Mesodermal cell (in vitro differentiated cells): ENCODE data around the gene TPST1.
"Not testable (repeated sequence)": the region's sequence is repeated elsewhere in the genome, so short reads cannot be mapped to it uniquely, and the experiment has no call there.

Experiments used
- H3K27ac ChIP-seq: 2 replicates; pipeline ENCODE4 v1.7.0; 2013; ENCODE audit warnings: mild to moderate bottlenecking, low read depth, low read length, moderate library complexity; ENCODE audit not compliant: severe bottlenecking
- H3K36me3 ChIP-seq: 2 replicates; pipeline ENCODE4 v1.7.1; 2013; ENCODE audit warnings: mild to moderate bottlenecking, low read length, moderate library complexity; ENCODE audit not compliant: control insufficient read depth, insufficient read depth
- H3K4me1 ChIP-seq: one replicate; pipeline ENCODE4 v1.7.1; 2013; ENCODE audit warnings: mild to moderate bottlenecking, low read length; ENCODE audit not compliant: insufficient read depth, control insufficient read depth, poor library complexity, severe bottlenecking
- H3K4me3 ChIP-seq: 2 replicates; pipeline ENCODE4 v1.7.0; 2013; ENCODE audit warnings: low read length, control low read depth, mild to moderate bottlenecking; ENCODE audit not compliant: insufficient read depth, poor library complexity, severe bottlenecking; ENCODE audit errors: extremely low read depth
- H3K9me3 ChIP-seq: 2 replicates; pipeline ENCODE4 v1.7.1; 2013; ENCODE audit warnings: mild to moderate bottlenecking, low read length, moderate library complexity; ENCODE audit not compliant: control insufficient read depth
- WGBS, 2 experiments: methylation state at CpG; one replicate each; pipeline ENCODE4 v1.1.5; 2013; ENCODE audit warnings: missing lambda C conversion rate in 2 of 2; ENCODE audit not compliant: insufficient coverage in 2 of 2; 5-methylcytosine and 5-hydroxymethylcytosine counted together

The TPST1 gene

DNA sequence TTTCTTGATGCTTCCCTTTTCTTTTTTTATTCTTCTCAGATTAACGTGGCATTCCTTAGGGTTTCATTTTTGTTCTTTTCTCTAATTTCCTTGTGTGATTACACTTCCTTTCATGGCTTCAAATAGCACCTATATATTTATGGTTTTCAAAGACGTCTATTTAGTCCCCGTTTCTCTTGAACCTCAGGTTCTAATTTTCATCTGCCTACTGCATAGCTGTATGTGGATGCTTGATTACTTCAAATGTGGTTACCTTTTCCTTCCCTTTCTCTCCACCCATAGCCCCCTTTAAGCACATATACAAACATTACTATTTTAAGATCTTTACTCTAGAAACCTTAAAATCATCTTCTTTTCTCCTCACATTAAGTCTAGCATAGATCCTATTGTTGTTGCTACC, 2.4 kb downstream of the TPST1 start:
- H3K4me1 ChIP-seq, result peaks cover 10% of the 10 kb centered on the region
- no peak overlapping the region for H3K4me3 ChIP-seq
- H3K36me3 ChIP-seq, result peaks cover 18% of the 10 kb centered on the region
- no peaks in the 10 kb centered on the region for H3K9me3 ChIP-seq
- 89% methylated on average over 3 of the region's 3 CpGs; no CpG with 5 or more reads in 1 of the 2 experiments for WGBS, 2 experiments
- H3K27ac ChIP-seq, result no peak overlapping the region

- no peak overlapping the region for H3K4me3 ChIP-seq
- peaks cover 4% of the 10 kb centered on the region for H3K4me1 ChIP-seq
- H3K36me3 ChIP-seq, result peaks cover 18% of the 10 kb centered on the region
- 84 to 100% methylated on average over 4 to 5 of the region's 5 CpGs for WGBS, 2 experiments
- H3K9me3 ChIP-seq, result no peaks in the 10 kb centered on the region
- H3K27ac ChIP-seq, result no peak overlapping the region
Observed at GRCh38 chr7:66211429-66211828, 6.3 kb downstream of the TPST1 start.

- peaks cover 18% of the 10 kb centered on the region for H3K36me3 ChIP-seq
- H3K27ac ChIP-seq, result no peak overlapping the region
- H3K4me1 ChIP-seq, result no peaks in the 10 kb centered on the region
Observed at GRCh38 chr7:66213637-66214036, 8.5 kb downstream of the TPST1 start.

GRCh38 chr7:66216687-66217086, 11.6 kb downstream of the TPST1 start:
- Histone ChIP-seq H3K4me3 (no peak overlapping the region), H3K9me3 (no peaks in the 10 kb centered on the region), H3K27ac (no peak overlapping the region), H3K4me1 (no peaks in the 10 kb centered on the region), H3K36me3 (no peaks in the 10 kb centered on the region)
- WGBS, 2 experiments, result 80 to 100% methylated on average over 2 of the region's 4 CpGs

More at GRCh38 chr7:66213637-66214036, 8.5 kb downstream of the TPST1 start:
- WGBS, 2 experiments, result 92 to 100% methylated on average over 3 to 5 of the region's 6 CpGs
- Histone ChIP-seq H3K9me3 (no peaks in the 10 kb centered on the region), H3K4me3 (no peak overlapping the region)

- Histone ChIP-seq H3K9me3 (no peaks in the 10 kb centered on the region), H3K4me1 (no peaks in the 10 kb centered on the region), H3K4me3 (no peak overlapping the region), H3K36me3 (no peaks in the 10 kb centered on the region), H3K27ac (no peak overlapping the region)
- 100% methylated on average over 1 of the region's 1 CpG; no CpG with 5 or more reads in 1 of the 2 experiments for WGBS, 2 experiments
Observed at GRCh38 chr7:66219805-66220204, 14.7 kb downstream of the TPST1 start.

GRCh38 chr7:66221442-66221841, 16.3 kb downstream of the TPST1 start:
- Histone ChIP-seq H3K4me3 (no peak overlapping the region), H3K4me1 (no peaks in the 10 kb centered on the region), H3K9me3 (no peaks in the 10 kb centered on the region), H3K27ac (no peak overlapping the region), H3K36me3 (no peaks in the 10 kb centered on the region)
- 90 to 94% methylated on average over 3 of the region's 3 CpGs for WGBS, 2 experiments

GRCh38 chr7:66227808-66228207, 22.7 kb downstream of the TPST1 start:
- H3K4me1 ChIP-seq, result no peaks in the 10 kb centered on the region
- no peaks in the 10 kb centered on the region for H3K36me3 ChIP-seq
- H3K9me3 ChIP-seq, result peaks cover 10% of the 10 kb centered on the region
- H3K27ac ChIP-seq, result no peak overlapping the region
- H3K4me3 ChIP-seq, result no peak overlapping the region
- no CpG with 5 or more reads among the region's 1 CpG for WGBS, 2 experiments

DNA sequence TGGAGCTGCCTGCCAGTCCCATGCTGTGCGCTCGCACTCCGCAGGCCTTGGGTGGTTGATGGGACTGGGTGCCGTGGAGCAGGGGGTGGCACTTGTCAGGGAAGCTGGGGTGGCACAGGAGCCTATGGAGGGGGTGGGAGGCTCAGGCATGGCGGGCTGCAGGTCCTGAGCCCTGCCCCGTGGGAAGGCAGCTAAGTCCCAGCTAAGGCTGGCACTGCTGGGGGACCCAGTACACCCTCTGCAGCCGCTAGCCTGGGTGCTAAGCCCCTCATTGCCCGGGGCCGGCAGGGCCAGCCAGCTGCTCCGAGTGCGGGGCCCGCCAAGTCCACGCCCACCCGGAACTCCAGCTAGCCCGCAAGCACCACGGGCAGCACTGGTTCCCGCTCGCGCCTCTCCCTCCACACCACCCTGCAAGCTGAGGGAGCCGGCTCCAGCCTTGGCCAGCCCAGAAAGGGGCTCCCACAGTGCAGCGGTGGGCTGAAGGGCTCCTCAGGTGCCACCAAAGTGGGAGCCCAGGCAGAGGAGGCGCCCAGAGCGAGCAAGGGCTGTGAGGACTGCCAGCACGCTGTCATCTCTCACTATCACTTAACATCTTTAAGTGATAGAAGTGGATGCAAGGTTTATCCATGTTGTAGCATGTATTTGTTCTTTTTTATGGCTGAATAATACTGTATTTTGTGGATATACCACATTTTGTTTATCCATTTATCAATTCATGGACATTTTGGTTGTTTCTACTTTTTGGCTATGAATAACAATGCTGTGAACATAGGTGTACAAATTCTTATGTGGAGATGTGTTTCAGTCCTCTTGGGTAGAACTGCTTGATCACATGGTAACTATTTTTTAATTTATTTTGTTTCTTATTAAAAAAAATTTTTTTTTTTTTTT, 26.4 kb downstream of the TPST1 start:
- H3K4me3 ChIP-seq, H3K27ac ChIP-seq, H3K4me1 ChIP-seq, H3K9me3 ChIP-seq, H3K36me3 ChIP-seq: not testable (repeated sequence)
- 96 to 97% methylated on average over 10 to 19 of the region's 24 CpGs for WGBS, 2 experiments

GRCh38 chr7:66233638-66234037, 28.5 kb downstream of the TPST1 start:
- no peaks in the 10 kb centered on the region for H3K36me3 ChIP-seq
- no peak overlapping the region for H3K4me3 ChIP-seq
- peaks cover 6% of the 10 kb centered on the region for H3K4me1 ChIP-seq
- H3K9me3 ChIP-seq, result peaks cover 10% of the 10 kb centered on the region
- WGBS, 2 experiments, result 92 to 93% methylated on average over 5 of the region's 5 CpGs
- no peak overlapping the region for H3K27ac ChIP-seq

DNA sequence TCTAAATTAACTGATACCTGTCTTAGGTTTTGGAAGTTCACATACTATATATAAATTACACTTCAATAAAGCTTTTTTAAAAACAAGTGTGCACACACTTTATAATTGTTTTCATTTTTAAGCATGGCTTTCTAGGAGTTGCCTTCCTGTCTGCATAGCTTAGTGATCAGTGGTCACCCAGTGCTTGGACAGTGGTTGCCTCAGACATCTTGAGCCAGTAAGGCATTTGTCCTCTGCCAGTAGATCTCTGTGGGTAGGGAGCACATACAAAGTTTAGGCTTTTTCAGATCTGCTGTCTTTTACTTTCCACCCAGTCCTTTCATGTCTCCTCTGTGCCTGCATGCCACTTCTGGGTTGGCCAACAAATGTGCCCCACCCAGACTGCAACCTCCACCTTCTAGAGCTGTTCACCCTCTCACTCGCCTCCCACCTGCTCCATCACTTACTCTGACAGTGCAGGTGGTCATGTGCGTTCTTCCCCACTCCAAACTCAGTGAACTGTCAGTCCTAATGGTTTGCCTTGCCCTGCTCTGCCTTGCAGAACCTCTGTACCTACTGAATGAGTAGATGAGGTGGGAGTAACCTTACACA, 31.7 kb downstream of the TPST1 start:
- Histone ChIP-seq H3K4me3 (no peak overlapping the region), H3K27ac (peak overlapping the region; percentile 71)
- 100% methylated on average over 1 to 2 of the region's 2 CpGs for WGBS, 2 experiments

More for the DNA sequence above, 31.7 kb downstream of the TPST1 start:
- H3K4me1 ChIP-seq, result peaks cover 6% of the 10 kb centered on the region
- peaks cover 3% of the 10 kb centered on the region for H3K9me3 ChIP-seq
- peaks cover 12% of the 10 kb centered on the region for H3K36me3 ChIP-seq
